HG02981 (cell line): ENCODE data around the gene TMEM198.

ENCODE experiments used
- ATAC-seq: cut with Tn5 transposase; IDR thresholded peaks from one replicate; pipeline ENCODE4 v1.9.1; 2021; ENCODE audit warnings: mild to moderate bottlenecking, moderate library complexity; ENCODE audit not compliant: unreplicated experiment

The TMEM198 gene

GRCh38 chr2:219524817-219525216 lies 19.0 kb upstream of the TMEM198 start:
- ATAC-seq, result no peak

- no peak for ATAC-seq
Measured at GRCh38 chr2:219525533-219526232, 18.1 kb upstream of the TMEM198 start.

GRCh38 chr2:219526320-219527075 lies 17.3 kb upstream of the TMEM198 start:
- no peak for ATAC-seq

GRCh38 chr2:219527076-219527394 lies 16.8 kb upstream of the TMEM198 start:
- ATAC-seq, result no peak

GRCh38 chr2:219527472-219527871 lies 16.4 kb upstream of the TMEM198 start:
- no peak for ATAC-seq

GRCh38 chr2:219530048-219530963 lies 13.5 kb upstream of the TMEM198 start:
- peak; percentile 85 for ATAC-seq

GRCh38 chr2:219531639-219532377 lies 12.0 kb upstream of the TMEM198 start:
- no peak for ATAC-seq

GRCh38 chr2:219532378-219532649 lies 11.5 kb upstream of the TMEM198 start:
- no peak for ATAC-seq

- no peak for ATAC-seq
Measured at GRCh38 chr2:219533930-219534661, 9.7 kb upstream of the TMEM198 start.

GRCh38 chr2:219536425-219536824 lies 7.4 kb upstream of the TMEM198 start:
- ATAC-seq, result no peak

- ATAC-seq, result no peak
Measured at GRCh38 chr2:219536967-219537366, 6.9 kb upstream of the TMEM198 start.

- no peak for ATAC-seq
Measured at GRCh38 chr2:219537657-219538488, 6.0 kb upstream of the TMEM198 start.

- ATAC-seq, result no peak
Measured at GRCh38 chr2:219538504-219538951, 5.3 kb upstream of the TMEM198 start.

GRCh38 chr2:219538956-219539788 lies 4.7 kb upstream of the TMEM198 start:
- ATAC-seq, result no peak

GRCh38 chr2:219539926-219540678 lies 3.7 kb upstream of the TMEM198 start:
- ATAC-seq, result no peak

GRCh38 chr2:219540784-219541504 lies 2.9 kb upstream of the TMEM198 start:
- ATAC-seq, result no peak

GRCh38 chr2:219541611-219542180 lies 2.1 kb upstream of the TMEM198 start:
- ATAC-seq, result peak; percentile 43
